ENCODE data around the gene SRCIN1. TPM values are rescaled to one million over a fixed set of nuclear protein-coding genes. Genes with fewer than 3 reads are reported as not detected.

SRCIN1 gene
- total RNA-seq, 1 experiment from 2014 or later: 6.9 TPM

GRCh38 chr17:38613525-38613980 lies 7.8 kb upstream of the SRCIN1 start:
- Histone ChIP-seq H3K9me3 (ENCODE audit: control insufficient read depth, low read depth, low read length) (no peaks in the 10 kb centered on the region), H3K79me1 (ENCODE audit: insufficient read depth, low read depth, low read length, poor library complexity, severe bottlenecking) (no peaks in the 10 kb centered on the region), H3K18ac (ENCODE audit: insufficient read length, low read depth, low read length) (no peak overlapping the region), H2BK20ac (ENCODE audit: low read depth, low read length, poor library complexity, severe bottlenecking) (no peak overlapping the region), H3K4me2 (ENCODE audit: insufficient read depth, insufficient read length, low read length) (no peak overlapping the region), H3K79me2 (ENCODE audit: insufficient read depth, low read length) (no peaks in the 10 kb centered on the region), H3T11ph (ENCODE audit: low read length) (no peak overlapping the region), H3K4ac (ENCODE audit: low read depth, low read length) (no peak overlapping the region), H3K14ac (ENCODE audit: insufficient read depth, low read length) (no peak overlapping the region), H3K27me3 (ENCODE audit: insufficient read depth, low read length) (no peaks in the 10 kb centered on the region), H4K8ac (replicated peaks; ENCODE audit: insufficient read length, low read depth, low read length) (no peak overlapping the region), H2AK5ac (ENCODE audit: insufficient read length, low read length) (no peak overlapping the region), H3K27ac (ENCODE audit: insufficient read length, low read depth, low read length) (no peak overlapping the region), H3K9ac (ENCODE audit: extremely low read depth, insufficient read length, low read length) (no peak overlapping the region), H2BK15ac (ENCODE audit: low read depth, low read length) (no peak overlapping the region), H4K20me1 (ENCODE audit: control insufficient read depth, insufficient read depth, insufficient read length) (no peaks in the 10 kb centered on the region), H3K4me1 (ENCODE audit: insufficient read depth, low read length) (peaks cover 12% of the 10 kb centered on the region; the same call in 1 of the 2 replicates), H3K23ac (ENCODE audit: insufficient read length, low read depth, low read length) (no peak overlapping the region), H2BK5ac (ENCODE audit: insufficient read length, low read length) (no peak overlapping the region), H3K23me2 (ENCODE audit: insufficient read length, low read depth, low read length, poor library complexity, severe bottlenecking) (no peaks in the 10 kb centered on the region), H3K56ac (ENCODE audit: insufficient read length, low read depth, low read length) (no peak overlapping the region), H2BK12ac (ENCODE audit: insufficient read length, low read depth, low read length) (no peak overlapping the region), H4K91ac (ENCODE audit: insufficient read length, low read depth, low read length) (no peak overlapping the region), H4K5ac (ENCODE audit: insufficient read length, low read depth, low read length) (no peak overlapping the region), H2AFZ (ENCODE audit: low read length) (no peak overlapping the region), H2BK120ac (ENCODE audit: low read depth, low read length, poor library complexity, severe bottlenecking) (no peak overlapping the region)
- peaks cover 39 to 53% of the 10 kb centered on the region in 2 experiments for H3K4me1 Mint-ChIP-seq
- H3K27me3 Mint-ChIP-seq (ENCODE audit: low read depth): peaks cover 13% of the 10 kb centered on the region
- no peak overlapping the region for H3K4me3 Mint-ChIP-seq
- no peak for TF ChIP-seq CTCF (conservative IDR thresholded peaks at IDR 0.05)
- no CpG with 5 or more reads among the region's 2 CpGs for WGBS (ENCODE audit: extremely low coverage, insufficient read length, low lambda C conversion rate)
- H3K9me3 Mint-ChIP-seq: peaks cover 11 to 12% of the 10 kb centered on the region in 2 experiments
- peaks cover 2 to 13% (median 4%) of the 10 kb centered on the region in 3 experiments; a peak in 5 of 7 replicates for H3K36me3 Mint-ChIP-seq (ENCODE audit: insufficient read depth in 1 of 3, low read depth in 3 of 3)
- H3K27ac Mint-ChIP-seq: no peak overlapping the region
- DNase-seq: no peak

Data from H9 (cell line).